ENCODE results near the gene NDUFB2. TPM values are rescaled to one million over a fixed set of nuclear protein-coding genes. Genes with fewer than 3 reads are reported as not detected.
A peak's percentile ranks its signal among the peaks of the same experiment; 100 is the strongest.

NDUFB2 gene
- total and polyA plus RNA-seq, 2 of the 13 experiments (the other 11 are each of a cell fraction or from before 2014, with no cell fraction given): 206 to 221 TPM

GRCh38 chr7:140696024-140696679 is 356 bp upstream of the NDUFB2 start (continued):
- no peak for TF ChIP-seq AKNA (CRISPR knock-in tag; IDR thresholded peaks at IDR 0.05; ENCODE audit: borderline replicate concordance)
- no peak for TF ChIP-seq NR2F1 (CRISPR knock-in tag; IDR thresholded peaks at IDR 0.05)
- no peak for TF ChIP-seq GLI4 (CRISPR knock-in tag; IDR thresholded peaks at IDR 0.05; ENCODE audit: borderline replicate concordance)
- no peak for TF ChIP-seq KLF6 (CRISPR knock-in tag; IDR thresholded peaks at IDR 0.05)
- no peak for TF ChIP-seq ZNF282 (IDR thresholded peaks at IDR 0.05; ENCODE audit: partially characterized antibody)
- peak; percentile 94; the same call in 1 of the 2 replicates for TF ChIP-seq PRDM10 (CRISPR knock-in tag; IDR thresholded peaks at IDR 0.05; ENCODE audit: low read depth)
- TF ChIP-seq ATF1 (CRISPR knock-in tag; IDR thresholded peaks at IDR 0.05): peak; percentile 87
- no peak for TF ChIP-seq ZNF235 (CRISPR knock-in tag; IDR thresholded peaks at IDR 0.05; ENCODE audit: borderline replicate concordance)
- TF ChIP-seq ZNF713 (CRISPR knock-in tag; IDR thresholded peaks at IDR 0.05): no peak; the same call in 1 of the 2 replicates
- no peak for TF ChIP-seq HINFP (CRISPR knock-in tag; IDR thresholded peaks at IDR 0.05; ENCODE audit: low read depth)
- TF ChIP-seq ZNF580 (CRISPR knock-in tag; IDR thresholded peaks at IDR 0.05; ENCODE audit: borderline replicate concordance, low read depth): no peak
